ENCODE measurements around the gene NEURL3. TPM values are rescaled to one million over a fixed set of nuclear protein-coding genes. Genes with fewer than 3 reads are reported as not detected.

NEURL3 gene
- total RNA-seq, 4 donors from 2014 or later: 0.32 to 7.9 (median 7.0) TPM; not detected in 1

GRCh38 chr2:96501886-96502810, 3.0 kb downstream of the NEURL3 start:
- in situ Hi-C loops (cut with MboI; ENCODE audit: low pct_ligation_motif_present in 1 of 4, low pct_unique_long_range_greater_than_20kb in 1 of 4, low sequenced_read_pairs in 3 of 4): loop anchor here in 1 of 4 donors (25.0 kb wide), 2 partner anchors 190 to 490 kb away; partner anchors contain the start of gene SNRNP200
- 78% methylated on average over 15 of the region's 16 CpGs; no CpG with 5 or more reads in 1 of the 2 donors for WGBS, 2 donors (ENCODE audit: low coverage in 1 of 2)
- H3K27me3 ChIP-seq: peaks cover 13% of the 10 kb centered on the region
- peaks cover 0 to 27% (median 9%) of the 10 kb centered on the region in 4 donors for H3K4me1 ChIP-seq
- H3K9me3 ChIP-seq: no peaks in the 10 kb centered on the region
- no peak overlapping the region for H3K27ac ChIP-seq
- intact Hi-C loops (cut with DNase I; ENCODE audit: low total_unique reads): no loop called here
- no peaks in the 10 kb centered on the region for H3K36me3 ChIP-seq
- TF ChIP-seq, protein P1, sequence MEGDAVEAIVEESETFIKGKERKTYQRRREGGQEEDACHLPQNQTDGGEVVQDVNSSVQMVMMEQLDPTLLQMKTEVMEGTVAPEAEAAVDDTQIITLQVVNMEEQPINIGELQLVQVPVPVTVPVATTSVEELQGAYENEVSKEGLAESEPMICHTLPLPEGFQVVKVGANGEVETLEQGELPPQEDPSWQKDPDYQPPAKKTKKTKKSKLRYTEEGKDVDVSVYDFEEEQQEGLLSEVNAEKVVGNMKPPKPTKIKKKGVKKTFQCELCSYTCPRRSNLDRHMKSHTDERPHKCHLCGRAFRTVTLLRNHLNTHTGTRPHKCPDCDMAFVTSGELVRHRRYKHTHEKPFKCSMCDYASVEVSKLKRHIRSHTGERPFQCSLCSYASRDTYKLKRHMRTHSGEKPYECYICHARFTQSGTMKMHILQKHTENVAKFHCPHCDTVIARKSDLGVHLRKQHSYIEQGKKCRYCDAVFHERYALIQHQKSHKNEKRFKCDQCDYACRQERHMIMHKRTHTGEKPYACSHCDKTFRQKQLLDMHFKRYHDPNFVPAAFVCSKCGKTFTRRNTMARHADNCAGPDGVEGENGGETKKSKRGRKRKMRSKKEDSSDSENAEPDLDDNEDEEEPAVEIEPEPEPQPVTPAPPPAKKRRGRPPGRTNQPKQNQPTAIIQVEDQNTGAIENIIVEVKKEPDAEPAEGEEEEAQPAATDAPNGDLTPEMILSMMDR (IDR thresholded peaks at IDR 0.05): no peak
- TF ChIP-seq POLR2A (IDR thresholded peaks at IDR 0.05) (no peak), POLR2AphosphoS5 (IDR thresholded peaks at IDR 0.05) (peak in 1 of 3 donors; percentile 15), EP300 (IDR thresholded peaks at IDR 0.05; ENCODE audit: low read depth) (no peak)
- no peak overlapping the region for H3K4me3 ChIP-seq
- peak; percentile 41 for DNase-seq

GRCh38 chr2:96501471-96501874, 3.7 kb downstream of the NEURL3 start:
- intact Hi-C loops (cut with DNase I; ENCODE audit: low total_unique reads) (no loop called here), in situ Hi-C loops (cut with MboI; ENCODE audit: low pct_ligation_motif_present in 1 of 4, low pct_unique_long_range_greater_than_20kb in 1 of 4, low sequenced_read_pairs in 3 of 4) (loop anchor here in 1 of 4 donors (25.0 kb wide), 2 partner anchors 189 to 489 kb away; partner anchors contain the start of gene SNRNP200)
- Histone ChIP-seq H3K9me3 (no peaks in the 10 kb centered on the region), H3K4me3 (no peak overlapping the region), H3K27ac (no peak overlapping the region), H3K36me3 (no peaks in the 10 kb centered on the region), H3K4me1 (peaks cover 0 to 27% (median 9%) of the 10 kb centered on the region in 4 donors), H3K27me3 (peaks cover 13% of the 10 kb centered on the region)
- no peak for DNase-seq
- 42% methylated on average over 2 of the region's 2 CpGs; no CpG with 5 or more reads in 1 of the 2 donors for WGBS, 2 donors (ENCODE audit: low coverage in 1 of 2)
- no peak for TF ChIP-seq POLR2AphosphoS5 (IDR thresholded peaks at IDR 0.05)
- no peak for TF ChIP-seq POLR2A (IDR thresholded peaks at IDR 0.05)
- no peak for TF ChIP-seq EP300 (IDR thresholded peaks at IDR 0.05; ENCODE audit: low read depth)
- TF ChIP-seq, protein P1 (IDR thresholded peaks at IDR 0.05): no peak

DNA sequence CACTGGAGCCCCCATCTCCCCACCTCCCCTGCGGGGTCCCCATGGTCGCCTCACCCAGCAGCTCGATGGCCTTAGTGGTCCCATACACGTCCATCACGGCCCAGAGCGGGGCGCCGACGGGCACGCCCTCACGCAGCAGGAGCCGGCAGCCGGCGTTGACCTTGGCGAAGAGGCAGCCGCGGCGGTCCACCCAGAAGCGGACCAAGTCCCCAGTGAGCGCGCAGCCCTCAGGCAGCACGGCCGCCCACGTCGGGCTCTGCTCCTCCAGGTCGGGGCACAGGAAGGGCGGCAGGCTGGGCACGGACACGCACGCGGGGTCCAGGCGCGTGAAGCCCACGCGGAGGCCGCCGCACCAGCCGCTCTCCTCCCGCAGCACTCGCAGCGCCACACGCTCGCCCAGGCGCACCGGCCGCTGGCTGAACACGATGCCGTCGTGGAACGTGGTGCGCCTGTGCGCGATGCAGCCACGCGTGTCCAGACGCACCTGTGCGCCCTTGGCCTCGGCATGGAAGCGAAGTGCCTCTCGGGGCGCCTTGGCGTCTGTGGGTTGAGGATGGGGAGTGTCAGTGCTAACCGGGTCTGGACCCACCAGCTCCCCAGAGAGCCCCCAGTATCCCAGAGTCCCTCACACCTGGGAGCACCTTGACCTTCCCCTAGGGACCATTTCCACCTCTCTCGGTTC, 4.6 kb downstream of the NEURL3 start:
- in situ Hi-C loops (cut with MboI; ENCODE audit: low pct_ligation_motif_present in 1 of 4, low pct_unique_long_range_greater_than_20kb in 1 of 4, low sequenced_read_pairs in 3 of 4): loop anchor here in 1 of 4 donors (25.0 kb wide), 2 partner anchors 188 to 488 kb away; partner anchors contain the start of gene SNRNP200
- 69% methylated on average over 47 of the region's 64 CpGs; no CpG with 5 or more reads in 1 of the 2 donors for WGBS, 2 donors (ENCODE audit: low coverage in 1 of 2)
- no peaks in the 10 kb centered on the region for H3K9me3 ChIP-seq

More for the DNA sequence above, 4.6 kb downstream of the NEURL3 start:
- H3K27ac ChIP-seq: no peak overlapping the region
- intact Hi-C loops (cut with DNase I; ENCODE audit: low total_unique reads): no loop called here
- peaks cover 0 to 23% (median 7%) of the 10 kb centered on the region in 4 donors for H3K4me1 ChIP-seq
- H3K36me3 ChIP-seq: no peaks in the 10 kb centered on the region
- H3K27me3 ChIP-seq: peaks cover 13% of the 10 kb centered on the region
- DNase-seq: no peak
- H3K4me3 ChIP-seq: no peak overlapping the region
- TF ChIP-seq EP300 (IDR thresholded peaks at IDR 0.05; ENCODE audit: low read depth) (no peak), POLR2A (IDR thresholded peaks at IDR 0.05) (no peak), POLR2AphosphoS5 (IDR thresholded peaks at IDR 0.05) (no peak)
- TF ChIP-seq, protein P1 (IDR thresholded peaks at IDR 0.05): no peak
